HEK293T (cell line): ENCODE results near the gene IL10RB.

Source experiments
- BHLHE40 ChIP-seq: fragments of 450-650 bp; IDR thresholded peaks from 2 replicates; pipeline ENCODE4 v1.6.1; 2016; ENCODE audit warnings: mild to moderate bottlenecking, moderate library complexity, borderline replicate concordance
- CTBP1 ChIP-seq: fragments of 450-650 bp; IDR thresholded peaks from 2 replicates; pipeline ENCODE4 v1.6.1; 2016; ENCODE audit warnings: borderline replicate concordance
- SP1 ChIP-seq: fragments of 450-650 bp; IDR thresholded peaks from 2 replicates; pipeline ENCODE4 v1.6.1; 2017
- SUZ12 ChIP-seq: fragments of 450-650 bp; IDR thresholded peaks from 2 replicates; pipeline ENCODE4 v1.6.1; 2016; ENCODE audit warnings: mild to moderate bottlenecking
- TARDBP ChIP-seq: fragments of 450-650 bp; IDR thresholded peaks from 2 replicates; pipeline ENCODE4 v1.6.1; 2016

DNA sequence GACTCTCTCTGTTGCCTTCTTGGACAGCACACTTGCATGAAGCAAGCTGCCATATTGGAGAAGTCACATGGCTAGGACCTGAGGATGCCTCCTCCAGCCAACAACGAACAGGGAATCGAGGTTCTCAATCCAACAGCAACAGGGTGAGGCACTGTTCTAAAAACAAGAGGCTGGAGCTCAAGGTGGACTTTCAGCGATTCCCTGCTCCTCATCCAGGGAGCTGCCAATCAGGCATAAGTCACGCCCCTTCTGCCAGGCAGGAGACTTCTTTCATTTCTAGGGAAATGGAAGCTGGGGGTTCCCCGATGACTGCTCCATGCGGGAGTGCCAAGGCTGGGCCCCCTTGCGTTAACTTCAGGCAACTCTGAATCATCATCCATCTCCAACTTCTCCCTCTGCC is 35.9 kb downstream of the IL10RB start:
- no peak for TF ChIP-seq SUZ12
- no peak for TF ChIP-seq BHLHE40
- no peak for TF ChIP-seq CTBP1
- TF ChIP-seq SP1: no peak
- no peak for TF ChIP-seq TARDBP
